Fibroblast of mammary gland (primary cell): ENCODE measurements around the gene ST6GALNAC3.

Experiments used
- DNase-seq: peaks from one replicate; pipeline ENCODE4 v3.0.0-alpha.2; 2010; ENCODE audit warnings: low read depth
- H3K4me3 ChIP-seq: 2 replicates; pipeline ENCODE4 v1.5.1; 2011; ENCODE audit warnings: low read depth, mild to moderate bottlenecking, low read length, moderate library complexity; ENCODE audit not compliant: control insufficient read depth
- TF ChIP-seq, protein P1 (sequence below): conservative IDR thresholded peaks from 2 replicates; pipeline ENCODE4 v1.5.1; 2011; ENCODE audit warnings: low read depth, low read length, inconsistent platforms; ENCODE audit not compliant: control insufficient read depth, insufficient read depth

ST6GALNAC3 gene

DNA sequence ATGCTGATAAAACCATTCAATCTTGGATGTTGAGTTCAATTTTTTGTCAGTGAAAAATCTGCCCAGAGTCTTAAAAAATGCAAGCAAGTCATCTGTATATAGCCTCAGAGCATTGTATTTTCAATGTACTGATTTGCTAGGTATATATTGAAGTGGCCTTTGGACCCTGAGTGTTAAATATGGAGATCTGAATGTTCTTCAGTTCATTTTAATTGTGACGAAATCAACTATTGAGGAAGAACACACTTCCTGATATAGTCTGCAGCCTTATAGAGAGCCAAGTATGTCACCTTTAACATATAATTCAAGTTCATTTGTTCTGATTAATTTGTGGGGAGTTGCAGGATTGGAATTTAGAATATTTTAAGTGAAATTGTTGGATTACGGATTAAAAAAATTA lies 128.1 kb downstream of the ST6GALNAC3 start:
- no peak for DNase-seq
- TF ChIP-seq, protein P1, sequence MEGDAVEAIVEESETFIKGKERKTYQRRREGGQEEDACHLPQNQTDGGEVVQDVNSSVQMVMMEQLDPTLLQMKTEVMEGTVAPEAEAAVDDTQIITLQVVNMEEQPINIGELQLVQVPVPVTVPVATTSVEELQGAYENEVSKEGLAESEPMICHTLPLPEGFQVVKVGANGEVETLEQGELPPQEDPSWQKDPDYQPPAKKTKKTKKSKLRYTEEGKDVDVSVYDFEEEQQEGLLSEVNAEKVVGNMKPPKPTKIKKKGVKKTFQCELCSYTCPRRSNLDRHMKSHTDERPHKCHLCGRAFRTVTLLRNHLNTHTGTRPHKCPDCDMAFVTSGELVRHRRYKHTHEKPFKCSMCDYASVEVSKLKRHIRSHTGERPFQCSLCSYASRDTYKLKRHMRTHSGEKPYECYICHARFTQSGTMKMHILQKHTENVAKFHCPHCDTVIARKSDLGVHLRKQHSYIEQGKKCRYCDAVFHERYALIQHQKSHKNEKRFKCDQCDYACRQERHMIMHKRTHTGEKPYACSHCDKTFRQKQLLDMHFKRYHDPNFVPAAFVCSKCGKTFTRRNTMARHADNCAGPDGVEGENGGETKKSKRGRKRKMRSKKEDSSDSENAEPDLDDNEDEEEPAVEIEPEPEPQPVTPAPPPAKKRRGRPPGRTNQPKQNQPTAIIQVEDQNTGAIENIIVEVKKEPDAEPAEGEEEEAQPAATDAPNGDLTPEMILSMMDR, result no peak
- H3K4me3 ChIP-seq, result no peak overlapping the region

DNA sequence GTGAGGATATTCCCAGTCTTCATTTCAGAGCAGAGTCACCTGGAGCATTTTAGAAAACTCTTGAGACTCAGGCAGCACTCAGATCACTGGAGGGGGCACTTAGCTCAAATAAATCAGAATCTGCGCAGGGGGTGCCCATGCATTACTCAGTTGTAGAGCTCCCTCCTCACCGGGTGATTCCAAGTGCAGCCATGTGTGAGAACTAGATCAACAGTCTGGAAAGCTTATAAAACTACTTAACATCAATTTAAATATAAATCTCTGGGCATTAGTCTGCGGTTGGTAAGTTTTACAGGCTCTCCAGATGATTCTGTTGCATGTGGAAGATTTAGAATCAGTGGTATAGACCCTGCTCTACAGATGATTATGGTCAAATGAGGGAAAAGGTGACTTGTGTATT lies 128.6 kb downstream of the ST6GALNAC3 start:
- DNase-seq, result no peak
- H3K4me3 ChIP-seq, result no peak overlapping the region
- TF ChIP-seq, protein P1, result no peak

DNA sequence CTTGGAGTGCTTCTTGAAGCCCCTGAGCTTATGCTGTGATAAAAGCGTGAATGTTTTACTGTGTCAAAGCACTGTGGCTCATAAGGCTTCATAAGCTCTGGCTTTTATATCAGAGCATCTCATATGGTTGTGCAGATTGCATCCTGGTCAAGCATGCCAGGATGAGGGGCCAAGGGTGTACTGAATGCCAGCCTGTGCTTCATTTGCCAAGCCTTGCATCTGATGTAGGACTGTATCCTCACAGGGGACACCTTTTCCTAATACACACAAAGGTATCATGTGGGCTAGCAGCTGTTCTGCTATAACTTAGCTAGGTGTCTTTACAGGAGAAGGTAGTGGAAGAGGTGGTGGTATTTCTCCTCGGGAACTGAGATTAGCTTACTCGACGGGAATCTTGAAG lies 134.7 kb downstream of the ST6GALNAC3 start:
- no peak overlapping the region for H3K4me3 ChIP-seq

GRCh38 chr1:76209648-76210047 lies 135.1 kb downstream of the ST6GALNAC3 start:
- no peak overlapping the region for H3K4me3 ChIP-seq
- TF ChIP-seq, protein P1, result no peak
- DNase-seq, result no peak

More for the DNA sequence above, 134.7 kb downstream of the ST6GALNAC3 start:
- TF ChIP-seq, protein P1, result no peak
- no peak for DNase-seq

DNA sequence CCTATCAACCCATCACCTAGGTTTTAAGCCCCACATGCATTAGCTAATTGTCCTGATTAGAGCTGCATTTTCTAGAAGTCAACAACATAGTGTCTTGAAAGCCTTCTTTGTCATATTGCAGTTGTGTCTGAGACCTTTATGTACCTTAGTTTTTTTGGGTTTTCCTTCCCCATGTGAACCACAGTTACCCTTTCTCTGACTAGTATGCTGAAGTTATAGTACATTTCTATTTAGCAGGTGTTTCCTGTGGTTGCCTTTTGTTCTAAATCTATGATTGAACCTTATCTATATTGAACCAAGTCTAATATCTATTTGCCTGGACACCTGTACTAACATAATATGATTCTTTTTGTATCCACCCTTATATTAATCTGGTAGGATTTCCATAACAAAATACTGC lies 135.6 kb downstream of the ST6GALNAC3 start:
- TF ChIP-seq, protein P1, result no peak
- no peak for DNase-seq
- no peak overlapping the region for H3K4me3 ChIP-seq

DNA sequence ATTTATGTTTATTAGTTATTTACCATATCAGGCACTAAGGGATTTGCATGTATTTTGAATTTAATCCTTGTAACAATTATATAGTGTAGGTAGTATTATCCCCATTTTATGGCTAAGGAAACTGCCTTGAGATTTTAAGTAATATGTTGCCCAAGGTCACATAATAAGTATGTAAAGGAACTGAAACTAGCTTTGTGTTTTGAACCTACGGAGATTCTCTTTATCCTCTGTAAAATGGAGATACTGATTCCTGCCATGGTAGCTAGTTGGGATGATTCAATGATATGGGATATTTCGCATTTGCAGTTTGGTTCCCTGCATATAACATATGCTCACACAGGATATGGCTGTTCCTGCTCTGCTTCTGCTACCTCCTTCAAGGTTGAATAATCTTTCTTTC lies 144.3 kb downstream of the ST6GALNAC3 start:
- no peak for DNase-seq
- TF ChIP-seq, protein P1, result no peak
- H3K4me3 ChIP-seq, result no peak overlapping the region

DNA sequence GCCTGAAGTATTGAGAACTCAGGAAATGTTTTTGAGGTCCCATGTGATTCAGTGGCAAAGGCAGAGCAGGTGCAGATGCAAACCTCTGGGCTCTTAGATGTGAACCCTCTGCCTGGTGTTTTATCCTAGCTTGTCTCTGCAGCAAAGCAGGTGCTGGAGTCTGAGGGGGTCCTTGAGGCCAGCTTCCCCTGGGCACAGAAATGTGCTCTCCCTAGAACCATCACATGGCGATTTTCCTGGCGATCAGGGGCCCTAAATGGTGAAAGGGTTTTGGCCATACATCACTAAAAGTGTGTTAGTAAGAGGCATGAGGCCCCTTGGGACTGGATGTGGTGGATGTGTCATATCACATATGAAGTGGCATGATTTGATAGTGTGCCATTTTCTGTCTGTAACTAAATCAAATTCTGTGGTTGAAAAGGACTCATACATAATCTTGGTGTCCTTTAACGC lies 144.8 kb downstream of the ST6GALNAC3 start:
- no peak for DNase-seq
- TF ChIP-seq, protein P1, result no peak
- H3K4me3 ChIP-seq, result no peak overlapping the region
